Erythroblast (primary cell): ENCODE measurements around the gene ABCB9.

Experiments
- GATA1 ChIP-seq: IDR thresholded peaks from 2 replicates; pipeline ENCODE4 v1.6.1; 2011; ENCODE audit warnings: low read depth, mild to moderate bottlenecking, control low read depth, low read length, moderate library complexity
- POLR2A ChIP-seq: IDR thresholded peaks from 2 replicates; pipeline ENCODE4 v1.6.1; 2011; ENCODE audit warnings: mild to moderate bottlenecking, low read length

DNA sequence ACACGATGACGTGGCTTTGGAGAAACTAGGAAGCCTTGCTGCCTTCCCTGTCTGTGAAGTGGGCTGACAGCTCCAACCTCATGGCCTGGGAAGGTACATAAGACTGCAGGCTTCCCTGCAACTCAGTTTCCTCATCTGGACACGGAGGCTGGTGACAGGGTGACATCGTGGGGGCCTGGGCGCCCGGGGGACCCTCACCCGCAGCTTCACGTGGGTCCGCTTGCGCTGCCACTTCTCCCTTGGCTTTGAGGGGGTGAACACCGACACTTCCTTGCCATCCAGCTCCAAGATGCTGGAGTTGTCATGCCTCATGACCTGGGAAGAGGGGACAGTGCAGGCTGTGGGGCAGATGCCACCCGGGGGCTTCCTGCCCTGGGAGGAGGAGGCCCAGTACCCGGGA lies 21.8 kb upstream of the ABCB9 start:
- TF ChIP-seq POLR2A (no peak), GATA1 (no peak)
